HepG2 (cell line): Measurements from ENCODE around the gene POU3F1. TPM values are rescaled to one million over a fixed set of nuclear protein-coding genes. Genes with fewer than 3 reads are reported as not detected.

Experiments used
- ATF6 ChIP-seq: sonication (generic); formaldehyde crosslinking; conservative IDR thresholded peaks from 2 replicates; pipeline ENCODE4 v1.4.0; 2020; ENCODE audit warnings: missing genetic modification reagents
- GATAD1 ChIP-seq: IDR thresholded peaks from 2 replicates; pipeline ENCODE4 v1.6.1; 2016; ENCODE audit warnings: missing genetic modification reagents, missing compliant biosample characterization
- JUN ChIP-seq: sonication (generic); formaldehyde crosslinking; IDR thresholded peaks from 2 replicates; pipeline ENCODE4 v1.4.0; 2020; ENCODE audit warnings: mild to moderate bottlenecking, missing genetic modification reagents
- MAX ChIP-seq: IDR thresholded peaks from 2 replicates; pipeline ENCODE4 v1.6.1; 2012; ENCODE audit warnings: inconsistent platforms
- MIER2 ChIP-seq: IDR thresholded peaks from 2 replicates; pipeline ENCODE4 v1.6.1; 2016; ENCODE audit warnings: missing biosample characterization, missing genetic modification reagents
- NPAS2 ChIP-seq: sonication (generic); formaldehyde crosslinking; IDR thresholded peaks from 2 replicates; pipeline ENCODE4 v1.8.0; 2022; ENCODE audit warnings: mild to moderate bottlenecking, missing genetic modification reagents, borderline replicate concordance
- NR2F6 ChIP-seq, 2 experiments: IDR thresholded peaks; 2 replicates each; pipeline ENCODE4 v1.6.1; 2016; ENCODE audit warnings: antibody characterized with exemption in 1 of 2, mild to moderate bottlenecking in 1 of 2
- STAT5B ChIP-seq: sonication (generic); formaldehyde crosslinking; IDR thresholded peaks from 2 replicates; pipeline ENCODE4 v1.4.0; 2020; ENCODE audit warnings: missing genetic modification reagents
- ZBTB20 ChIP-seq: sonication (generic); formaldehyde crosslinking; IDR thresholded peaks from 2 replicates; pipeline ENCODE4 v1.8.1; 2023; ENCODE audit warnings: missing genetic modification reagents, low read depth, mild to moderate bottlenecking, borderline replicate concordance
- ZC3H4 ChIP-seq: sonication (generic); formaldehyde crosslinking; IDR thresholded peaks from 2 replicates; pipeline ENCODE4 v1.4.0; 2020; ENCODE audit warnings: missing genetic modification reagents, borderline replicate concordance
- ZNF207 ChIP-seq: fragments of 450-650 bp; IDR thresholded peaks from 2 replicates; pipeline ENCODE4 v1.6.1; 2016; ENCODE audit warnings: antibody characterized with exemption, borderline replicate concordance
- ZNF788 ChIP-seq: sonication (generic); formaldehyde crosslinking; IDR thresholded peaks from 2 replicates; pipeline ENCODE4 v1.5.0; 2020; ENCODE audit warnings: mild to moderate bottlenecking, missing genetic modification reagents, borderline replicate concordance
- polyA plus RNA-seq, 8 experiments: library from polyadenylated mRNA; depleted of rRNA in 3 of 8; stranded (reverse) in 7 of 8; unstranded in 1 of 8; fragments of >200 nt; fragmentation: Illumina TruSeq in 4 of 8; extraction: Trizol in 4 of 8; gene quantifications; 2 replicates each; pipeline versions ENCODE4 v1.2.1 to v1.2.3, GENCODE V29; 2011 to 2016; ENCODE audit warnings: low read depth in 4 of 8, missing spikeins in 1 of 8, mixed read lengths in 1 of 8; ENCODE audit not compliant: insufficient read depth in 1 of 8
- total RNA-seq, 5 experiments: library from RNA; depleted of rRNA; stranded (reverse); fragments of >200 nt; fragmentation: Illumina TruSeq; extraction: Trizol; gene quantifications; 2 replicates each; pipeline ENCODE4 v1.2.3, GENCODE V29; 2016; ENCODE audit warnings: low read depth in 1 of 5
- TF ChIP-seq, protein P1 (sequence below), 2 experiments: IDR thresholded peaks; 2 replicates each; pipeline ENCODE4 v1.6.1; 2011 to 2012; ENCODE audit warnings: low read length in 2 of 2, borderline replicate concordance in 1 of 2, low read depth in 1 of 2, mild to moderate bottlenecking in 1 of 2, moderate library complexity in 1 of 2
- TF ChIP-seq, protein P2 (sequence below): sonication (generic); formaldehyde crosslinking; IDR thresholded peaks from 2 replicates; pipeline ENCODE4 v1.4.0; 2020; ENCODE audit warnings: missing genetic modification reagents, borderline replicate concordance
- TF ChIP-seq, protein P3 (sequence below): sonication (generic); formaldehyde crosslinking; IDR thresholded peaks from 2 replicates; pipeline ENCODE4 v1.5.1; 2020; ENCODE audit warnings: mild to moderate bottlenecking, missing genetic modification reagents, borderline replicate concordance

POU3F1 gene
- total and polyA plus RNA-seq, 2 of the 13 experiments (the other 11 are each of a cell fraction or from before 2014, with no cell fraction given), result not detected

GRCh38 chr1:38076038-38076437 is 29.4 kb upstream of the POU3F1 start (continued):
- TF ChIP-seq ATF6 (CRISPR knock-in tag) (0 out of 2 replicates have a peak, but pooled peaks have one; percentile 68), ZNF788 (CRISPR knock-in tag) (no peak; the same call in 1 of the 2 replicates), ZC3H4 (CRISPR knock-in tag) (no peak), NPAS2 (CRISPR knock-in tag) (no peak), STAT5B (CRISPR knock-in tag) (0 out of 2 replicates have a peak, but pooled peaks have one; percentile 56), ZNF207 (no peak), NR2F6 (IDR thresholded peaks at IDR 0.05) (no peak), NR2F6 (CRISPR knock-in tag; IDR thresholded peaks at IDR 0.05) (no peak), MIER2 (peak; percentile 98), GATAD1 (peak; percentile 57; the same call in 1 of the 2 replicates), MAX (no peak), ZBTB20 (CRISPR knock-in tag) (peak; percentile 85; the same call in 1 of the 2 replicates), JUN (CRISPR knock-in tag) (no peak)
- TF ChIP-seq, protein P1, sequence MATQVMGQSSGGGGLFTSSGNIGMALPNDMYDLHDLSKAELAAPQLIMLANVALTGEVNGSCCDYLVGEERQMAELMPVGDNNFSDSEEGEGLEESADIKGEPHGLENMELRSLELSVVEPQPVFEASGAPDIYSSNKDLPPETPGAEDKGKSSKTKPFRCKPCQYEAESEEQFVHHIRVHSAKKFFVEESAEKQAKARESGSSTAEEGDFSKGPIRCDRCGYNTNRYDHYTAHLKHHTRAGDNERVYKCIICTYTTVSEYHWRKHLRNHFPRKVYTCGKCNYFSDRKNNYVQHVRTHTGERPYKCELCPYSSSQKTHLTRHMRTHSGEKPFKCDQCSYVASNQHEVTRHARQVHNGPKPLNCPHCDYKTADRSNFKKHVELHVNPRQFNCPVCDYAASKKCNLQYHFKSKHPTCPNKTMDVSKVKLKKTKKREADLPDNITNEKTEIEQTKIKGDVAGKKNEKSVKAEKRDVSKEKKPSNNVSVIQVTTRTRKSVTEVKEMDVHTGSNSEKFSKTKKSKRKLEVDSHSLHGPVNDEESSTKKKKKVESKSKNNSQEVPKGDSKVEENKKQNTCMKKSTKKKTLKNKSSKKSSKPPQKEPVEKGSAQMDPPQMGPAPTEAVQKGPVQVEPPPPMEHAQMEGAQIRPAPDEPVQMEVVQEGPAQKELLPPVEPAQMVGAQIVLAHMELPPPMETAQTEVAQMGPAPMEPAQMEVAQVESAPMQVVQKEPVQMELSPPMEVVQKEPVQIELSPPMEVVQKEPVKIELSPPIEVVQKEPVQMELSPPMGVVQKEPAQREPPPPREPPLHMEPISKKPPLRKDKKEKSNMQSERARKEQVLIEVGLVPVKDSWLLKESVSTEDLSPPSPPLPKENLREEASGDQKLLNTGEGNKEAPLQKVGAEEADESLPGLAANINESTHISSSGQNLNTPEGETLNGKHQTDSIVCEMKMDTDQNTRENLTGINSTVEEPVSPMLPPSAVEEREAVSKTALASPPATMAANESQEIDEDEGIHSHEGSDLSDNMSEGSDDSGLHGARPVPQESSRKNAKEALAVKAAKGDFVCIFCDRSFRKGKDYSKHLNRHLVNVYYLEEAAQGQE (IDR thresholded peaks at IDR 0.05; ENCODE audit: borderline replicate concordance in 1 of 2, low read depth in 1 of 2, low read length in 2 of 2), result peak in 1 of 2 experiments; percentile 97
- TF ChIP-seq, protein P2, sequence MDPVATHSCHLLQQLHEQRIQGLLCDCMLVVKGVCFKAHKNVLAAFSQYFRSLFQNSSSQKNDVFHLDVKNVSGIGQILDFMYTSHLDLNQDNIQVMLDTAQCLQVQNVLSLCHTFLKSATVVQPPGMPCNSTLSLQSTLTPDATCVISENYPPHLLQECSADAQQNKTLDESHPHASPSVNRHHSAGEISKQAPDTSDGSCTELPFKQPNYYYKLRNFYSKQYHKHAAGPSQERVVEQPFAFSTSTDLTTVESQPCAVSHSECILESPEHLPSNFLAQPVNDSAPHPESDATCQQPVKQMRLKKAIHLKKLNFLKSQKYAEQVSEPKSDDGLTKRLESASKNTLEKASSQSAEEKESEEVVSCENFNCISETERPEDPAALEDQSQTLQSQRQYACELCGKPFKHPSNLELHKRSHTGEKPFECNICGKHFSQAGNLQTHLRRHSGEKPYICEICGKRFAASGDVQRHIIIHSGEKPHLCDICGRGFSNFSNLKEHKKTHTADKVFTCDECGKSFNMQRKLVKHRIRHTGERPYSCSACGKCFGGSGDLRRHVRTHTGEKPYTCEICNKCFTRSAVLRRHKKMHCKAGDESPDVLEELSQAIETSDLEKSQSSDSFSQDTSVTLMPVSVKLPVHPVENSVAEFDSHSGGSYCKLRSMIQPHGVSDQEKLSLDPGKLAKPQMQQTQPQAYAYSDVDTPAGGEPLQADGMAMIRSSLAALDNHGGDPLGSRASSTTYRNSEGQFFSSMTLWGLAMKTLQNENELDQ (CRISPR knock-in tag), result peak; percentile 85; the same call in 1 of the 2 replicates
- TF ChIP-seq, protein P3, sequence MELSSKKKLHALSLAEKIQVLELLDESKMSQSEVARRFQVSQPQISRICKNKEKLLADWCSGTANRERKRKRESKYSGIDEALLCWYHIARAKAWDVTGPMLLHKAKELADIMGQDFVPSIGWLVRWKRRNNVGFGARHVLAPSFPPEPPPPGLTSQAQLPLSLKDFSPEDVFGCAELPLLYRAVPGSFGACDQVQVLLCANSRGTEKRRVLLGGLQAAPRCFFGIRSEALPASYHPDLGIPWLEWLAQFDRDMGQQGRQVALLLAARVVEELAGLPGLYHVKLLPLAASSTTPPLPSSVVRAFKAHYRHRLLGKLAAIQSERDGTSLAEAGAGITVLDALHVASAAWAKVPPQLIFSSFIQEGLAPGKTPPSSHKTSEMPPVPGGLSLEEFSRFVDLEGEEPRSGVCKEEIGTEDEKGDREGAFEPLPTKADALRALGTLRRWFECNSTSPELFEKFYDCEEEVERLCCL, result no peak
